H1 (cell line): ENCODE data around the gene CDC73. TPM values are rescaled to one million over a fixed set of nuclear protein-coding genes. Genes with fewer than 3 reads are reported as not detected.
A peak's percentile ranks its signal among the peaks of the same experiment; 100 is the strongest.

ENCODE experiments used
- CTCF ChIA-PET: fragments of 300-600 bp; sonication (Branson Sonifier 250); formaldehyde crosslinking; loops from one replicate; lab custom pipeline; 2021; ENCODE audit not compliant: partially characterized antibody; lab: Charles Lee
- POLR2A ChIA-PET: fragments of 300-600 bp; sonication (Branson Sonifier 250); formaldehyde crosslinking; loops from one replicate; lab custom pipeline; 2021; ENCODE audit warnings: inconsistent platforms; ENCODE audit not compliant: partially characterized antibody; lab: Charles Lee
- DNase-seq, 2 experiments: peaks; one replicate each; pipeline versions ENCODE4 v3.0.0 to v3.0.0-alpha.2; 2010 to 2022; ENCODE audit warnings: low spot score in 2 of 2, low read depth in 1 of 2, mixed read lengths in 1 of 2
- FAIRE-seq: peaks from 2 replicates; lab custom pipeline; 2011; peaks lifted over from hg19 to GRCh38; lab: Jason Lieb, UNC
- H2AFZ ChIP-seq: 2 replicates; pipeline ENCODE4 v1.8.1; 2012; ENCODE audit warnings: low read length, inconsistent platforms
- H2AK5ac ChIP-seq: 2 replicates; pipeline ENCODE4 v1.6.1; 2013; ENCODE audit warnings: low read depth, low read length
- H2BK120ac ChIP-seq: replicated peaks from 2 replicates; pipeline ENCODE3; 2013; ENCODE audit warnings: low read depth, low read length, inconsistent platforms
- H2BK12ac ChIP-seq: 2 replicates; pipeline ENCODE4 v1.6.1; 2013; ENCODE audit warnings: low read depth, low read length
- H2BK15ac ChIP-seq: 2 replicates; pipeline ENCODE4 v1.6.1; 2013; ENCODE audit warnings: low read length
- H2BK20ac ChIP-seq: 2 replicates; pipeline ENCODE4 v1.6.1; 2013; ENCODE audit warnings: low read length
- H2BK5ac ChIP-seq: 2 replicates; pipeline ENCODE4 v1.6.1; 2013; ENCODE audit warnings: low read depth, low read length
- H3K14ac ChIP-seq: 2 replicates; pipeline ENCODE4 v1.6.1; 2013; ENCODE audit warnings: inconsistent platforms; ENCODE audit not compliant: insufficient read length
- H3K18ac ChIP-seq: 2 replicates; pipeline ENCODE4 v1.6.1; 2013; ENCODE audit warnings: low read length; ENCODE audit errors: extremely low read depth
- H3K23ac ChIP-seq: 2 replicates; pipeline ENCODE4 v1.6.1; 2013; ENCODE audit warnings: inconsistent platforms; ENCODE audit not compliant: insufficient read length
- H3K23me2 ChIP-seq: 2 replicates; pipeline ENCODE4 v1.6.1; 2013; ENCODE audit warnings: low read depth, low read length
- H3K27ac ChIP-seq: 2 replicates; pipeline ENCODE4 v1.6.1; 2011; ENCODE audit warnings: low read depth, low read length, inconsistent platforms
- H3K27me3 ChIP-seq, 4 experiments: replicated peaks in 1 of 4; 1 replicate in 1 of 4; 2 replicates in 3 of 4; pipeline versions ENCODE4 v1.6.1 to v1.8.1; 2011 to 2013; ENCODE audit warnings: low read length in 3 of 4, mild to moderate bottlenecking in 3 of 4, inconsistent platforms in 2 of 4, mixed read lengths in 2 of 4, moderate library complexity in 1 of 4; ENCODE audit not compliant: control insufficient read depth in 3 of 4, insufficient read depth in 3 of 4; ENCODE audit errors: extremely low read depth in 1 of 4
- H3K36me3 ChIP-seq, 4 experiments: 2 replicates each; pipeline versions ENCODE4 v1.6.1 to v1.8.1; 2011 to 2013; ENCODE audit warnings: mild to moderate bottlenecking in 4 of 4, low read length in 3 of 4, moderate library complexity in 2 of 4, control low read depth in 1 of 4, inconsistent platforms in 1 of 4; ENCODE audit not compliant: insufficient read depth in 4 of 4, control insufficient read depth in 2 of 4
- H3K4ac ChIP-seq: replicated peaks from 2 replicates; pipeline ENCODE3; 2013; ENCODE audit warnings: low read length, low read depth, mixed read lengths, inconsistent platforms; ENCODE audit not compliant: insufficient read length
- H3K4me1 ChIP-seq, 4 experiments: replicated peaks in 1 of 4; 1 replicate in 1 of 4; 2 replicates in 3 of 4; pipeline versions ENCODE4 v1.6.1 to v1.8.1; 2011 to 2013; ENCODE audit warnings: low read length in 3 of 4, inconsistent platforms in 2 of 4, mixed read lengths in 1 of 4; ENCODE audit not compliant: insufficient read depth in 4 of 4, control insufficient read depth in 3 of 4
- H3K4me2 ChIP-seq, 2 experiments: 2 replicates each; pipeline versions ENCODE4 v1.6.1 to v1.8.1; 2011 to 2013; ENCODE audit warnings: low read depth in 2 of 2, low read length in 2 of 2, control low read depth in 1 of 2, inconsistent platforms in 1 of 2, mild to moderate bottlenecking in 1 of 2; ENCODE audit not compliant: insufficient read depth in 1 of 2
- H3K4me3 ChIP-seq, 4 experiments: fragments of 200-600, 300-600 bp in 1 of 4; sonication (generic), shearing (Covaris generic), sonication (Bioruptor Twin) in 1 of 4; 2 replicates each; pipeline versions ENCODE4 v1.5.1 to v1.8.1; 2011 to 2016; ENCODE audit warnings: low read length in 4 of 4, low read depth in 3 of 4, control low read depth in 2 of 4, inconsistent platforms in 2 of 4, mild to moderate bottlenecking in 2 of 4, mixed read lengths in 1 of 4, moderate library complexity in 1 of 4; ENCODE audit not compliant: insufficient read depth in 2 of 4; ENCODE audit errors: extremely low read depth in 1 of 4
- H3K56ac ChIP-seq: replicated peaks from 2 replicates; pipeline ENCODE3; 2013; ENCODE audit warnings: low read depth, mild to moderate bottlenecking, mixed read lengths, low read length, inconsistent platforms; ENCODE audit not compliant: insufficient read length
- H3K79me1 ChIP-seq: 2 replicates; pipeline ENCODE4 v1.6.1; 2013; ENCODE audit warnings: low read depth, low read length, control low read depth
- H3K79me2 ChIP-seq, 2 experiments: 2 replicates each; pipeline versions ENCODE4 v1.6.1 to v1.8.1; 2012 to 2013; ENCODE audit warnings: low read length in 2 of 2, mild to moderate bottlenecking in 2 of 2, inconsistent platforms in 1 of 2; ENCODE audit not compliant: insufficient read depth in 2 of 2, control insufficient read depth in 1 of 2
- H3K9ac ChIP-seq, 4 experiments: replicated peaks in 1 of 4; 1 replicate in 1 of 4; 2 replicates in 3 of 4; pipeline versions ENCODE4 v1.6.1 to v1.8.1; 2011 to 2013; ENCODE audit warnings: low read depth in 3 of 4, low read length in 3 of 4, control low read depth in 2 of 4, mild to moderate bottlenecking in 2 of 4, moderate library complexity in 2 of 4, inconsistent platforms in 1 of 4; ENCODE audit errors: extremely low read depth in 1 of 4
- H3K9me3 ChIP-seq, 2 experiments: 2 replicates each; pipeline versions ENCODE4 v1.6.1 to v1.8.1; 2012 to 2013; ENCODE audit warnings: mild to moderate bottlenecking in 2 of 2, moderate library complexity in 2 of 2, control low read depth in 1 of 2, inconsistent platforms in 1 of 2, low read depth in 1 of 2, low read length in 1 of 2, mixed read lengths in 1 of 2; ENCODE audit not compliant: insufficient read depth in 2 of 2
- H4K20me1 ChIP-seq, 2 experiments: replicated peaks in 1 of 2; 2 replicates each; pipeline versions ENCODE3 to v1.8.1; 2011 to 2013; ENCODE audit warnings: inconsistent platforms in 2 of 2, low read length in 2 of 2, mild to moderate bottlenecking in 1 of 2; ENCODE audit not compliant: insufficient read depth in 2 of 2, control insufficient read depth in 1 of 2
- H4K5ac ChIP-seq: 2 replicates; pipeline ENCODE4 v1.6.1; 2013; ENCODE audit warnings: low read length, low read depth, mixed read lengths, inconsistent platforms; ENCODE audit not compliant: insufficient read length
- H4K8ac ChIP-seq: 2 replicates; pipeline ENCODE4 v1.8.0; 2013; ENCODE audit warnings: mild to moderate bottlenecking, moderate library complexity, low read length, inconsistent platforms; ENCODE audit not compliant: insufficient read depth; ENCODE audit errors: extremely low read depth
- H4K91ac ChIP-seq: replicated peaks from 2 replicates; pipeline ENCODE3; 2013; ENCODE audit warnings: low read length, mixed read lengths, inconsistent platforms; ENCODE audit not compliant: insufficient read length
- BRCA1 ChIP-seq: IDR thresholded peaks from 2 replicates; pipeline ENCODE4 v1.6.1; 2012; ENCODE audit warnings: low read depth, low read length, improper control_type of control experiment
- FOSL1 ChIP-seq: IDR thresholded peaks from 2 replicates; pipeline ENCODE4 v1.6.1; 2011; ENCODE audit warnings: mild to moderate bottlenecking, low read depth, low read length, moderate library complexity; ENCODE audit not compliant: insufficient read depth
- WGBS, 2 experiments: shearing (Covaris generic) in 1 of 2; methylation state at CpG; one replicate each; pipeline versions ENCODE4 v1.1.6 to v1.1.7; 2013 to 2015; ENCODE audit warnings: low lambda C conversion rate in 2 of 2, mixed read lengths in 2 of 2, inconsistent platforms in 1 of 2, low coverage in 1 of 2, missing lambda C conversion rate in 1 of 2; ENCODE audit not compliant: insufficient replicate concordance in 2 of 2, insufficient coverage in 1 of 2, insufficient read length in 1 of 2; ENCODE audit errors: extremely low coverage in 1 of 2, missing lambda C conversion rate in 1 of 2; 5-methylcytosine and 5-hydroxymethylcytosine counted together
- microRNA counts: library from miRNA; unstranded; fragments of <30 nt; microRNA quantifications from one replicate; lab custom pipeline; 2015
- microRNA-seq, 2 experiments: library from miRNA; unstranded; fragments of <30 nt; microRNA quantifications; one replicate each; pipeline versions ENCODE4 to v1.2.0, GENCODE V29; 2016 to 2020; ENCODE audit warnings: borderline microRNAs expressed in 2 of 2, borderline number of aligned reads in 2 of 2, borderline replicate concordance in 1 of 2
- polyA plus RNA-seq, 7 experiments: library from polyadenylated mRNA; depleted of rRNA in 3 of 7; stranded (reverse) in 5 of 7; unstranded in 2 of 7; fragments of >200 nt in 5 of 7; fragments of 200-250 nt in 2 of 7; gene quantifications; 1 replicate in 5 of 7; 2 replicates in 1 of 7; 4 replicates in 1 of 7; pipeline versions ENCODE4 v1.2.1 to v1.2.3, GENCODE V29; 2011 to 2013; ENCODE audit warnings: missing spikeins in 2 of 7, mixed read lengths in 2 of 7
- small RNA-seq: library from polyadenylated mRNA; stranded (forward); fragments of <200 nt; extraction: miRNeasy Mini kit (QIAGEN cat#:217004); gene quantifications from one replicate; pipeline ENCODE3, GENCODE V24; 2013; ENCODE audit not compliant: insufficient read depth
- total RNA-seq: library from RNA; stranded (reverse); fragmentation: NEBNext Ultra II Directional; extraction: Animal tissue kit (Norgen Biotek cat#: 25700); gene quantifications from 2 replicates; pipeline ENCODE4 v1.2.1, GENCODE V29; 2021
- TF ChIP-seq, protein P1 (sequence below): IDR thresholded peaks from 2 replicates; pipeline ENCODE4 v1.6.1; 2011; ENCODE audit warnings: low read depth, mild to moderate bottlenecking, low read length; ENCODE audit not compliant: insufficient read depth

CDC73 gene
- total and polyA plus RNA-seq, 2 of the 8 experiments (the other 6 are each of a cell fraction or from before 2014, with no cell fraction given): 9.8 to 64.0 TPM

DNA sequence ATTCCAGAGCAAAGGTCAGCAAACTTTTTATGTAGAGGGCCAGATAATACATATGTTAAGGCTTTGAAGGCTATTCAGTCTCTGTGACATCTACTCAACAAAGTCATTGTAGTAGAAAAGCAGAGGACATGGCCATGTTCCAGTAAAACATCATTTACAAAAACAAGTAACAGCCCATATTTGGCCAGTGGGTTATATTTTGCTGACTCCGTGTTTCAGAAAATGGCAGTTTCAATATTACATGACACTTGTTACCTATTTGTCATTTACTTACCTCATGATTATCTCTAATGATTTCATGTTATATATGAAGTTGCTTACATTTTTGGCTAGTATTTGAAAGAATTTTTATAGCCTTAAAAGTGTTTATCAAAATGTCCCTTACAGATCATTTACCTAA, 182.0 kb downstream of the CDC73 start:
- Histone ChIP-seq H2BK12ac (no peak overlapping the region), H3K27me3 (no peaks in the 10 kb centered on the region), H3K79me1 (no peaks in the 10 kb centered on the region), H3K36me3 (no peaks in the 10 kb centered on the region), H2AK5ac (no peak overlapping the region), H3K79me2 (no peaks in the 10 kb centered on the region), H3K23me2 (no peaks in the 10 kb centered on the region), H3K4me2 (no peak overlapping the region), H3K23ac (no peak overlapping the region), H3K4me1 (no peaks in the 10 kb centered on the region), H3K27ac (no peak overlapping the region), H3K56ac (no peak overlapping the region), H2BK15ac (no peak overlapping the region), H4K91ac (no peak overlapping the region), H4K5ac (no peak overlapping the region), H3K4me3 (no peak overlapping the region), H3K9me3 (no peaks in the 10 kb centered on the region; a peak in 1 of 4 replicates), H3K4ac (no peak overlapping the region), H3K9ac (no peak overlapping the region)
- CTCF ChIA-PET: interaction anchor here (0.7 kb wide), 1 partner anchor 77 kb away, joined by 4 read pairs; no protein-coding TSS in a partner anchor
- 92% methylated on average over 1 of the region's 1 CpG; no CpG with 5 or more reads in 1 of the 2 experiments for WGBS, 2 experiments
- FAIRE-seq (no peak), DNase-seq (no peak)
- TF ChIP-seq FOSL1 (no peak), BRCA1 (no peak)
- TF ChIP-seq, protein P1, sequence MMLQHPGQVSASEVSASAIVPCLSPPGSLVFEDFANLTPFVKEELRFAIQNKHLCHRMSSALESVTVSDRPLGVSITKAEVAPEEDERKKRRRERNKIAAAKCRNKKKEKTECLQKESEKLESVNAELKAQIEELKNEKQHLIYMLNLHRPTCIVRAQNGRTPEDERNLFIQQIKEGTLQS: no peak
- TF ChIP-seq, all 59 proteins: peak for 0
- H2BK120ac ChIP-seq: no peak overlapping the region
- H4K8ac ChIP-seq: no peak overlapping the region
- no peaks in the 10 kb centered on the region for H4K20me1 ChIP-seq
- no peak overlapping the region for H2AFZ ChIP-seq
- POLR2A ChIA-PET: no interaction called here
- no peak overlapping the region for H2BK20ac ChIP-seq
- no peak overlapping the region for H3K14ac ChIP-seq
- no peak overlapping the region for H3K18ac ChIP-seq
- H2BK5ac ChIP-seq: no peak overlapping the region

MicroRNAs encoded within 50 kb of the gene (microRNA counts, 767-probe panel; counts per million panel counts)
- 879 counts per million, percentile 95 among the panel's probes with 10 or more counts for microRNA hsa-miR-1278 (lab: Ali Mortazavi, UCI)

Small RNAs within 50 kb of the gene (microRNA-seq; reads per million reads assigned to microRNA genes)
- 0 reads per million in 2 experiments for gene MIR1278

Small RNAs within 50 kb of the gene (small RNA-seq; reads per million reads assigned to genes)
- 4.6 reads per million, percentile 58 among the genes with 10 or more reads in this experiment for gene MIR1278

Other genes starting within 250 kb of the CDC73 start
- 34.4 and 40.0 TPM in 2 replicates for gene UCHL5, start 62.7 kb upstream of the CDC73 start, total RNA-seq
- gene UCHL5, start 62.7 kb upstream of the CDC73 start, polyA plus RNA-seq (2011; rRNA removed): 6.2 and 12.0 TPM in 2 replicates
- 88.0 and 103 TPM in 2 replicates for gene RO60, start 62.4 kb upstream of the CDC73 start, total RNA-seq
- 11.8 and 13.6 TPM in 2 replicates for gene RO60, start 62.4 kb upstream of the CDC73 start, polyA plus RNA-seq (2011; rRNA removed)
- 13.5 and 14.2 TPM in 2 replicates for gene GLRX2, start 16.6 kb upstream of the CDC73 start, total RNA-seq
- 3.4 and 4.8 TPM in 2 replicates for gene GLRX2, start 16.6 kb upstream of the CDC73 start, polyA plus RNA-seq (2011; rRNA removed)
- not detected in 2 replicates for gene B3GALT2, start 64.6 kb downstream of the CDC73 start, total RNA-seq
- not detected in 2 replicates for gene B3GALT2, start 64.6 kb downstream of the CDC73 start, polyA plus RNA-seq (2011; rRNA removed)